OCI-LY3 (cell line): ENCODE data around the gene SELE.

ENCODE experiments used
- H2AFZ ChIP-seq: fragments of 200-600, 300-600 bp; shearing (Covaris generic); 2 replicates; pipeline ENCODE4 v1.6.0; 2014; ENCODE audit warnings: antibody characterized with exemption, low read depth, low read length
- H3K27ac ChIP-seq: fragments of 200-600, 300-600 bp; sonication (generic); 2 replicates; pipeline ENCODE4 v1.5.1; 2014; ENCODE audit warnings: mild to moderate bottlenecking, low read length, moderate library complexity, mixed read lengths
- H3K27me3 ChIP-seq: fragments of 200-600, 300-600 bp; sonication (generic); 2 replicates; pipeline ENCODE4 v1.6.1; 2014; ENCODE audit warnings: low read depth, low read length, mixed read lengths
- H3K36me3 ChIP-seq: fragments of 200-600, 300-600 bp; sonication (generic); replicated peaks from 2 replicates; pipeline ENCODE3; 2014; ENCODE audit warnings: low read depth, low read length, mixed read lengths
- H3K4me1 ChIP-seq: fragments of 300-600, 200-600 bp; sonication (generic); 2 replicates; pipeline ENCODE4 v1.6.1; 2014; ENCODE audit warnings: low read length, mixed read lengths
- H3K4me2 ChIP-seq: fragments of 200-600, 300-600 bp; sonication (generic); 2 replicates; pipeline ENCODE4 v1.6.1; 2014; ENCODE audit warnings: low read length, mixed read lengths
- H3K4me3 ChIP-seq: fragments of 300-600, 200-600 bp; sonication (generic); 2 replicates; pipeline ENCODE4 v1.5.1; 2014; ENCODE audit warnings: antibody characterized with exemption, mild to moderate bottlenecking, low read length, moderate library complexity
- H3K79me2 ChIP-seq: fragments of 300-600, 200-600 bp; shearing (Covaris generic); 2 replicates; pipeline ENCODE4 v1.6.1; 2014; ENCODE audit warnings: mild to moderate bottlenecking, low read length, mixed read lengths
- H3K9ac ChIP-seq: fragments of 300-600, 200-600 bp; shearing (Covaris generic); 2 replicates; pipeline ENCODE4 v1.6.0; 2014; ENCODE audit warnings: mild to moderate bottlenecking, low read length, moderate library complexity
- H3K9me3 ChIP-seq: fragments of 200-600, 300-600 bp; shearing (Covaris generic); 2 replicates; pipeline ENCODE4 v1.6.1; 2014; ENCODE audit warnings: low read length, mixed read lengths; ENCODE audit not compliant: insufficient read depth
- H4K20me1 ChIP-seq: fragments of 200-600, 300-600 bp; sonication (generic); 2 replicates; pipeline ENCODE4 v1.6.1; 2016; ENCODE audit warnings: low read length, mixed read lengths; ENCODE audit not compliant: insufficient read depth
- EZH2phosphoT487 ChIP-seq: fragments of 200-600 bp; shearing (Covaris generic); IDR thresholded peaks from 2 replicates; pipeline ENCODE4 v1.6.1; 2018; ENCODE audit warnings: antibody characterized with exemption, mixed run types, low read depth
- TF ChIP-seq, protein P1 (sequence below): fragments of 200-600, 300-600 bp; sonication (generic); IDR thresholded peaks from 2 replicates; pipeline ENCODE4 v1.5.1; 2014; ENCODE audit warnings: antibody characterized with exemption, low read length, low read depth

SELE gene, protein sequence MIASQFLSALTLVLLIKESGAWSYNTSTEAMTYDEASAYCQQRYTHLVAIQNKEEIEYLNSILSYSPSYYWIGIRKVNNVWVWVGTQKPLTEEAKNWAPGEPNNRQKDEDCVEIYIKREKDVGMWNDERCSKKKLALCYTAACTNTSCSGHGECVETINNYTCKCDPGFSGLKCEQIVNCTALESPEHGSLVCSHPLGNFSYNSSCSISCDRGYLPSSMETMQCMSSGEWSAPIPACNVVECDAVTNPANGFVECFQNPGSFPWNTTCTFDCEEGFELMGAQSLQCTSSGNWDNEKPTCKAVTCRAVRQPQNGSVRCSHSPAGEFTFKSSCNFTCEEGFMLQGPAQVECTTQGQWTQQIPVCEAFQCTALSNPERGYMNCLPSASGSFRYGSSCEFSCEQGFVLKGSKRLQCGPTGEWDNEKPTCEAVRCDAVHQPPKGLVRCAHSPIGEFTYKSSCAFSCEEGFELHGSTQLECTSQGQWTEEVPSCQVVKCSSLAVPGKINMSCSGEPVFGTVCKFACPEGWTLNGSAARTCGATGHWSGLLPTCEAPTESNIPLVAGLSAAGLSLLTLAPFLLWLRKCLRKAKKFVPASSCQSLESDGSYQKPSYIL

DNA sequence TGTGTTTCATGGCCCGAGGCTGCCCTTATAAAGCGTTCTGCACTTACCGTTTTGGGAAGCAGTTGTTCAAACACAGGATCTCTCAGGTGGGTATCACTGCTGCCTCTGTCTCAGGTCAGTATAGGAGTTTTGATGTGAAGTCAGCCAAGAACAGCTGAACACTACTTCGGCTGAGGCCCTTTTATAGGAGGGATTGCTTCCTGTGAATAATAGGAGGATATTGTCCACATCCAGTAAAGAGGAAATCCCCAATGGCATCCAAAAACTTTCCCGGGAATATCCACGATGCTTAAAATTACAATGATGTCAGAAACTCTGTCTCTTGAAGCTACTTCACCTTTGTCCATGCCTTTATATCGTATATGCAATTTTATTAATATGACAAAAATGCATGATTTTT lies at the start of gene SELE:
SELE (minus strand) TSS at position 156 of the 400 bp plus-strand sequence. CDS start 467 bp downstream, outside the sequence.
- Histone ChIP-seq H3K9ac (no peak within 1 kb of the TSS), H3K9me3 (no peaks in the 10 kb centered on the region; the same call in 1 of the 2 replicates), H3K4me2 (no peak within 1 kb of the TSS), H3K4me3 (no peak within 1 kb of the TSS), H3K36me3 (no peaks in the 10 kb centered on the region), H3K79me2 (no peaks in the 10 kb centered on the region), H3K4me1 (peaks cover 5% of the 10 kb centered on the region; the same call in 1 of the 2 replicates), H3K27me3 (no peaks in the 10 kb centered on the region), H3K27ac (no peak within 1 kb of the TSS), H2AFZ (no peak within 1 kb of the TSS), H4K20me1 (no peaks in the 10 kb centered on the region)
- no peak for TF ChIP-seq EZH2phosphoT487
- TF ChIP-seq, protein P1, sequence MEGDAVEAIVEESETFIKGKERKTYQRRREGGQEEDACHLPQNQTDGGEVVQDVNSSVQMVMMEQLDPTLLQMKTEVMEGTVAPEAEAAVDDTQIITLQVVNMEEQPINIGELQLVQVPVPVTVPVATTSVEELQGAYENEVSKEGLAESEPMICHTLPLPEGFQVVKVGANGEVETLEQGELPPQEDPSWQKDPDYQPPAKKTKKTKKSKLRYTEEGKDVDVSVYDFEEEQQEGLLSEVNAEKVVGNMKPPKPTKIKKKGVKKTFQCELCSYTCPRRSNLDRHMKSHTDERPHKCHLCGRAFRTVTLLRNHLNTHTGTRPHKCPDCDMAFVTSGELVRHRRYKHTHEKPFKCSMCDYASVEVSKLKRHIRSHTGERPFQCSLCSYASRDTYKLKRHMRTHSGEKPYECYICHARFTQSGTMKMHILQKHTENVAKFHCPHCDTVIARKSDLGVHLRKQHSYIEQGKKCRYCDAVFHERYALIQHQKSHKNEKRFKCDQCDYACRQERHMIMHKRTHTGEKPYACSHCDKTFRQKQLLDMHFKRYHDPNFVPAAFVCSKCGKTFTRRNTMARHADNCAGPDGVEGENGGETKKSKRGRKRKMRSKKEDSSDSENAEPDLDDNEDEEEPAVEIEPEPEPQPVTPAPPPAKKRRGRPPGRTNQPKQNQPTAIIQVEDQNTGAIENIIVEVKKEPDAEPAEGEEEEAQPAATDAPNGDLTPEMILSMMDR = no peak

DNA sequence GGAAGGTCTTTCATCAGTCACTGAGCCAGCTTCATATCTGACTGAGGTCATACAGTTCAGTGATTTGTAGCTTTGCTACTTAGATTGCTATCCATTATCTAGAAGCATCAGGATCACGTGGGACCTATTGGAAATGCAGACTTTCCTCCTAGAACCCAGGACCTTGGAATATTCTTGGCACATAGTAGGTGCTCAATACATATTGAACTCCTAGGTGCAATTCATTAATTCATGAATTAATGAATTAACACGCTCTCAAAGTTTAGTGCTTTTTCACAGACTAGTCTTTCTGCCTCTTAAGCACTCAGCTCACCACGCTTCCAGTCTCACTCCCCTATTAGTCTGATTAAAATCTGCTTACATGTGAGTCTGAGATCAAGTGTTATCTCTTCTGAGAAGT lies 48.7 kb upstream of the SELE start:
- Histone ChIP-seq H3K4me2 (no peak overlapping the region), H4K20me1 (no peaks in the 10 kb centered on the region), H3K4me1 (no peaks in the 10 kb centered on the region), H3K4me3 (no peak overlapping the region), H2AFZ (no peak overlapping the region), H3K9ac (no peak overlapping the region), H3K27me3 (peaks cover 18% of the 10 kb centered on the region), H3K36me3 (no peaks in the 10 kb centered on the region), H3K9me3 (no peaks in the 10 kb centered on the region), H3K79me2 (no peaks in the 10 kb centered on the region), H3K27ac (no peak overlapping the region)
- TF ChIP-seq, protein P1 = no peak
- no peak for TF ChIP-seq EZH2phosphoT487

DNA sequence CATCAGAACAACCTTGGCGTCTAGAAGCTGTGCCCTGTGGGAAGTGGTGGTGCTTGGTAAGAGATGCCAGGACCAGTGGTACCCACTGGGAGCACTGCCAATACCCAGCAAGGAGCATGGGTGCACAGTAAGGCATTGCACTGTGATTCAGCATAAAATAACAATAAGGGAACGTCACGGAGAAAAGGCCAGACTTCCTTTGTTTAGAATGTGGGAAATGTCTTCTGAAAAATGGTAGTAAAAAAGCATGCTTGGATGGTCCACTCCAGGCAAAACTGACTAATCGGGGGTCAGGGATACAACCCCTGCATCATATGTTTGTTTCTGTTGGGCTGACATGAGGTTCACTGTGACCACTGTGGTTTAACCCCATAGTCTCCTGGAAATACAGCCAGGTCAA lies 46.1 kb upstream of the SELE start:
- Histone ChIP-seq H3K9ac (no peak overlapping the region), H2AFZ (no peak overlapping the region), H3K36me3 (no peaks in the 10 kb centered on the region), H3K9me3 (no peaks in the 10 kb centered on the region), H3K4me1 (no peaks in the 10 kb centered on the region), H3K4me3 (no peak overlapping the region), H3K27ac (no peak overlapping the region), H3K27me3 (peaks cover 5% of the 10 kb centered on the region; the same call in 1 of the 2 replicates), H4K20me1 (no peaks in the 10 kb centered on the region), H3K4me2 (no peak overlapping the region), H3K79me2 (no peaks in the 10 kb centered on the region)
- TF ChIP-seq EZH2phosphoT487 = no peak
- TF ChIP-seq, protein P1 = no peak

DNA sequence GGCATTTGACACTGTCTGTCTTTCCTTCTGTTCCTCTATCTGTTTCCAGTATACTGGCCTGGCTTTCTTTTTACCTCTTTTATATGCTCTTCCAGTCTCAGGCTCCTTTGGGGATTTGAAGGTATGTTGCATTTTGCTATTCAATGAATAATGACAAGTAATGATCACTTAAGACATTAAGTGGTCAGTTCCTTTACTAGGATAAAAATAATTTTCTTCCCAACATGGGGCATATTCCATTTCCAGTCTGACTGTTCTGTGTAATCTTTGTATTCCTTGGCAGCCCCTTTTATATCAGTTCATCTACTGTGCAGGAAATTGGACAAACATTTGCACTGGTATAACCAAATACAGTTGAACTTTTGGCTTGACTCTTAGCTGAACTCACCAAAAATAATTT lies 45.3 kb upstream of the SELE start:
- no peaks in the 10 kb centered on the region for H3K79me2 ChIP-seq
- no peak overlapping the region for H3K27ac ChIP-seq
- H3K9ac ChIP-seq = no peak overlapping the region
- no peak overlapping the region for H2AFZ ChIP-seq
- no peaks in the 10 kb centered on the region for H3K9me3 ChIP-seq
- TF ChIP-seq, protein P1 = no peak
- H4K20me1 ChIP-seq = no peaks in the 10 kb centered on the region
- H3K4me2 ChIP-seq = no peak overlapping the region
- H3K4me1 ChIP-seq = no peaks in the 10 kb centered on the region
- no peak overlapping the region for H3K4me3 ChIP-seq
- no peaks in the 10 kb centered on the region for H3K36me3 ChIP-seq
- H3K27me3 ChIP-seq = peaks cover under 1% of the 10 kb centered on the region; the same call in 1 of the 2 replicates
